Globus pallidus (tissue), 1 donor: ENCODE data around the gene STH.
"Not testable (repeated sequence)": the region's sequence is repeated elsewhere in the genome, so short reads cannot be mapped to it uniquely, and the experiment has no call there.

ENCODE experiments used
- DNase-seq: peaks from one replicate; pipeline ENCODE4 v3.0.0-alpha.2; 2015; ENCODE audit warnings: low spot score

The STH gene

GRCh38 chr17:46007461-46007965 is 8.5 kb downstream of the STH start:
- DNase-seq, result no peak

DNA sequence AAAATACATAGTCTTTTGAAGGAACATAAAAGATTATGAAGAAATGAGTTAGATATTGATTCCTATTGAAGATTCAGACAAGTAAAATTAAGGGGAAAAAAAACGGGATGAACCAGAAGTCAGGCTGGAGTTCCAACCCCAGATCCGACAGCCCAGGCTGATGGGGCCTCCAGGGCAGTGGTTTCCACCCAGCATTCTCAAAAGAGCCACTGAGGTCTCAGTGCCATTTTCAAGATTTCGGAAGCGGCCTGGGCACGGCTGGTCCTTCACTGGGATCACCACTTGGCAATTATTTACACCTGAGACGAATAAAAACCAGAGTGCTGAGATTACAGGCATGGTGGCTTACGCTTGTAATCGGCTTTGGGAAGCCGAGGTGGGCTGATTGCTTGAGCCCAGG is 9.5 kb downstream of the STH start:
- no peak for DNase-seq

DNA sequence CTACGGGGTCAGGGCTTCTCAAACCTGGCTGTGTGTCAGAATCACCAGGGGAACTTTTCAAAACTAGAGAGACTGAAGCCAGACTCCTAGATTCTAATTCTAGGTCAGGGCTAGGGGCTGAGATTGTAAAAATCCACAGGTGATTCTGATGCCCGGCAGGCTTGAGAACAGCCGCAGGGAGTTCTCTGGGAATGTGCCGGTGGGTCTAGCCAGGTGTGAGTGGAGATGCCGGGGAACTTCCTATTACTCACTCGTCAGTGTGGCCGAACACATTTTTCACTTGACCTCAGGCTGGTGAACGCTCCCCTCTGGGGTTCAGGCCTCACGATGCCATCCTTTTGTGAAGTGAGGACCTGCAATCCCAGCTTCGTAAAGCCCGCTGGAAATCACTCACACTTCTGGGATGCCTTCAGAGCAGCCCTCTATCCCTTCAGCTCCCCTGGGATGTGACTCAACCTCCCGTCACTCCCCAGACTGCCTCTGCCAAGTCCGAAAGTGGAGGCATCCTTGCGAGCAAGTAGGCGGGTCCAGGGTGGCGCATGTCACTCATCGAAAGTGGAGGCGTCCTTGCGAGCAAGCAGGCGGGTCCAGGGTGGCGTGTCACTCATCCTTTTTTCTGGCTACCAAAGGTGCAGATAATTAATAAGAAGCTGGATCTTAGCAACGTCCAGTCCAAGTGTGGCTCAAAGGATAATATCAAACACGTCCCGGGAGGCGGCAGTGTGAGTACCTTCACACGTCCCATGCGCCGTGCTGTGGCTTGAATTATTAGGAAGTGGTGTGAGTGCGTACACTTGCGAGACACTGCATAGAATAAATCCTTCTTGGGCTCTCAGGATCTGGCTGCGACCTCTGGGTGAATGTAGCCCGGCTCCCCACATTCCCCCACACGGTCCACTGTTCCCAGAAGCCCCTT is 10.9 kb downstream of the STH start:
- no peak for DNase-seq

DNA sequence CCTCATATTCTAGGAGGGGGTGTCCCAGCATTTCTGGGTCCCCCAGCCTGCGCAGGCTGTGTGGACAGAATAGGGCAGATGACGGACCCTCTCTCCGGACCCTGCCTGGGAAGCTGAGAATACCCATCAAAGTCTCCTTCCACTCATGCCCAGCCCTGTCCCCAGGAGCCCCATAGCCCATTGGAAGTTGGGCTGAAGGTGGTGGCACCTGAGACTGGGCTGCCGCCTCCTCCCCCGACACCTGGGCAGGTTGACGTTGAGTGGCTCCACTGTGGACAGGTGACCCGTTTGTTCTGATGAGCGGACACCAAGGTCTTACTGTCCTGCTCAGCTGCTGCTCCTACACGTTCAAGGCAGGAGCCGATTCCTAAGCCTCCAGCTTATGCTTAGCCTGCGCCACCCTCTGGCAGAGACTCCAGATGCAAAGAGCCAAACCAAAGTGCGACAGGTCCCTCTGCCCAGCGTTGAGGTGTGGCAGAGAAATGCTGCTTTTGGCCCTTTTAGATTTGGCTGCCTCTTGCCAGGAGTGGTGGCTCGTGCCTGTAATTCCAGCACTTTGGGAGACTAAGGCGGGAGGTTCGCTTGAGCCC is 11.6 kb downstream of the STH start:
- no peak for DNase-seq

- no peak for DNase-seq
These were observed 12.9 kb downstream of the STH start for GRCh38 chr17:46011711-46012505.

GRCh38 chr17:46012506-46013079 is 13.5 kb downstream of the STH start:
- no peak for DNase-seq

GRCh38 chr17:46013127-46013501 is 14.1 kb downstream of the STH start:
- DNase-seq, result no peak

DNA sequence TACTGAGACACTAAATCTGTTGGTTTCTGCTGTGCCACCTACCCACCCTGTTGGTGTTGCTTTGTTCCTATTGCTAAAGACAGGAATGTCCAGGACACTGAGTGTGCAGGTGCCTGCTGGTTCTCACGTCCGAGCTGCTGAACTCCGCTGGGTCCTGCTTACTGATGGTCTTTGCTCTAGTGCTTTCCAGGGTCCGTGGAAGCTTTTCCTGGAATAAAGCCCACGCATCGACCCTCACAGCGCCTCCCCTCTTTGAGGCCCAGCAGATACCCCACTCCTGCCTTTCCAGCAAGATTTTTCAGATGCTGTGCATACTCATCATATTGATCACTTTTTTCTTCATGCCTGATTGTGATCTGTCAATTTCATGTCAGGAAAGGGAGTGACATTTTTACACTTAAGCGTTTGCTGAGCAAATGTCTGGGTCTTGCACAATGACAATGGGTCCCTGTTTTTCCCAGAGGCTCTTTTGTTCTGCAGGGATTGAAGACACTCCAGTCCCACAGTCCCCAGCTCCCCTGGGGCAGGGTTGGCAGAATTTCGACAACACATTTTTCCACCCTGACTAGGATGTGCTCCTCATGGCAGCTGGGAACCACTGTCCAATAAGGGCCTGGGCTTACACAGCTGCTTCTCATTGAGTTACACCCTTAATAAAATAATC is 14.6 kb downstream of the STH start:
- DNase-seq, result peak; percentile 80

DNA sequence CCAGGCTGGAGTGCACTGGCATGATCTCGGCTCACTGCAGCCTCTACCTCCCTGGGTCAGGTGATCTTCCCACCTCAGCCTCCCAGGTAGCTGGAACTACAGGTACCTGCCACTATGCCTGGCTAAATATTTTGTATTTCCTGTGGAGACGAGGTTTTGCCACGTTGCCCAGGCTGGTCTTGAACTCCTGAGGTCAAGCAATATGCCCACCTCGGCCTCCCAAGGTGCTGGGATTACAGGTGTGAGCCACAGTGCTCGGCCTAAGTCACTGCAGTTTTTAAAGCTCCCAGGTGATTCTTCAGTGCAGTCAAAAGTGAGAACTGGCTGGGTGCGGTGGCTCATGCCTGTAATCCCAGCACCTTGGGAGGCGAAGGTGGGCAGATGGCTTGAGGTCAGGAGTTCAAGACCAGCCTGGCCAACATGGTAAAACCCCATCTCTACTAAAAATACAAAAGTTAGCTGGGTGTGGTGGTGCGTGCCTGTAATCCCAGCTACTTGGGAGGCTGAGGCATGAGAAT is 20.4 kb downstream of the STH start:
- DNase-seq, result not testable (repeated sequence)

DNA sequence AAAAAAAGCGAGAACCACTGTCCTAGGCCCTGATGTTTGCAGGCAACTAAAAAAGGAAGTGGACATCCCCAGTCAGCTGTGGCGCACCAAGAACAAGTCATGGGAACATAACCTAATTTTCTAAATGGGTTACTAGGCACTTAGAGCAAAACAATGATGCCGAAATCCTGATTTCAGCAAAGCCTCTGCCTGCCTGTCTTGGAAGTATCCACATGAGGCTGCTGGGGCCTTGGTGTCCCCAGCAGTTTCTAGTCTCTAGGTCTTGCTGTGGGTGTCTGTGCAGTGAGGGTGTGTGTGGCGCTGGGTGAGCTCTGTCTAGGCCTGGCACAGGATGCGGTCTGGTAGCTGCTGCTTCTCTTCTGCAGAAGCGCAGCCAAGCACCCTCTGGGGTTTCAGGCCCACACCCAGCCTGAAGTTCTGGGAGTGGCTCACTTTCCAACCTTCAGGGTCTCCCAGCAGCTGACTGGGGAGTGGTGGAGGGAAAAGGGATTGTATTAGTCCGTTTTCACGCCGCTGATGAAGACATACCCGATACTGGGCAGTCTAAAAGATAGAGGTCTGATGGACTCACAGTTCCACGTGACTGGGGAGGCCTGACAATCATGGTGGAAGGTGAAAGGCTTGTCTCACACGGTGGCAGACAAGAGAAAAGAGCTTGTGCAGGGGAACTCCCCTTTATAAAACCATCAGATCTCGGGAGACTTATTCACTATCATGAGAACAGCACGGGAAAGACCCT is 21.1 kb downstream of the STH start:
- DNase-seq, result no peak

DNA sequence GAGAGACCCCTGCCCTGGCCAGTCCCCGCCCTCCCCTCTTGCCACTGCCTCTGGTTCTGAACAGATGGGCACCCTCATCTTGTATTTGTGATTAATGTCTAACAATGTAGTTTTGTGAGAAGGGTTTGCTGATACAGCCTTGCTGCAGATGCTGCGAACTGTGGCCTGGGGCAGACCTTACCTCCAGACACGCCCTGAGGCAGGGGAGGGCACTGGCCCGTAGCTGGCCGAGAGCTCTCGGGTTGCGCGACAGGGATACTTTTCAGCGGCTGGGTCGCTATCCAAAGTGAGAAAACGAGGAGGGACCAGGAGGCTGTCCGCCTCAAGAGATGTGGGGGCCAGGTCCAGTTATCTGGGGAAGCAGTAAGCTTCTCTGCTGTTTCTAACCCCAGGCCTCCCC is 21.9 kb downstream of the STH start:
- DNase-seq, result no peak

DNA sequence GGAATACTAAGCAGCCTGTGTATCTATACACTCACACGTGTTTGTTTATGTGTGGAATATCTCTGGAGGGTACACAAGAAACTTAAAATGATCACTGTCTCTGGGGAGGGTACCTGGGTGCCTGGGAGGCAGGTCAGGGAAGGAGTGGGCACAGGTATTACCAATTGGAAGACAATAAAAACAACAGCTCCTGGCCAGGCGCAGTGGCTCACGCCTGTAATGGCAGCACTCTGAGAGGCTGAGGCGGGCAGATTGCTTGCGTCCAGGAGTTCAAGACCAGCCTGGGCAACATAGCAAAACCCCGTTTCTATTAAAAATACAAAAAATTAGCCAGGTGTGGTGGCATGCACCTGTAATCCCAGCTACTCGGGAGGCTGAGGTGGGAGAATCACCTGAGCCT is 24.3 kb downstream of the STH start:
- not testable (repeated sequence) for DNase-seq

DNA sequence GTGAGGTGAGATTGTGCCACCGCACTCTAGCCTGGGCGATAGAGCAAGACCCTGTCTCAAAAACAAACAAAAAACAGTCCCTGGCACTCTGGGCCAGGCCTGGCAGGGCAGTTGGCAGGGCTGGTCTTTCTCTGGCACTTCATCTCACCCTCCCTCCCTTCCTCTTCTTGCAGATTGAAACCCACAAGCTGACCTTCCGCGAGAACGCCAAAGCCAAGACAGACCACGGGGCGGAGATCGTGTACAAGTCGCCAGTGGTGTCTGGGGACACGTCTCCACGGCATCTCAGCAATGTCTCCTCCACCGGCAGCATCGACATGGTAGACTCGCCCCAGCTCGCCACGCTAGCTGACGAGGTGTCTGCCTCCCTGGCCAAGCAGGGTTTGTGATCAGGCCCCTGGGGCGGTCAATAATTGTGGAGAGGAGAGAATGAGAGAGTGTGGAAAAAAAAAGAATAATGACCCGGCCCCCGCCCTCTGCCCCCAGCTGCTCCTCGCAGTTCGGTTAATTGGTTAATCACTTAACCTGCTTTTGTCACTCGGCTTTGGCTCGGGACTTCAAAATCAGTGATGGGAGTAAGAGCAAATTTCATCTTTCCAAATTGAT is 24.8 kb downstream of the STH start:
- DNase-seq, result no peak

DNA sequence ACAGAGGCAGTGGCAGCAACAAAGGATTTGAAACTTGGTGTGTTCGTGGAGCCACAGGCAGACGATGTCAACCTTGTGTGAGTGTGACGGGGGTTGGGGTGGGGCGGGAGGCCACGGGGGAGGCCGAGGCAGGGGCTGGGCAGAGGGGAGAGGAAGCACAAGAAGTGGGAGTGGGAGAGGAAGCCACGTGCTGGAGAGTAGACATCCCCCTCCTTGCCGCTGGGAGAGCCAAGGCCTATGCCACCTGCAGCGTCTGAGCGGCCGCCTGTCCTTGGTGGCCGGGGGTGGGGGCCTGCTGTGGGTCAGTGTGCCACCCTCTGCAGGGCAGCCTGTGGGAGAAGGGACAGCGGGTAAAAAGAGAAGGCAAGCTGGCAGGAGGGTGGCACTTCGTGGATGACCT is 25.5 kb downstream of the STH start:
- no peak for DNase-seq

DNA sequence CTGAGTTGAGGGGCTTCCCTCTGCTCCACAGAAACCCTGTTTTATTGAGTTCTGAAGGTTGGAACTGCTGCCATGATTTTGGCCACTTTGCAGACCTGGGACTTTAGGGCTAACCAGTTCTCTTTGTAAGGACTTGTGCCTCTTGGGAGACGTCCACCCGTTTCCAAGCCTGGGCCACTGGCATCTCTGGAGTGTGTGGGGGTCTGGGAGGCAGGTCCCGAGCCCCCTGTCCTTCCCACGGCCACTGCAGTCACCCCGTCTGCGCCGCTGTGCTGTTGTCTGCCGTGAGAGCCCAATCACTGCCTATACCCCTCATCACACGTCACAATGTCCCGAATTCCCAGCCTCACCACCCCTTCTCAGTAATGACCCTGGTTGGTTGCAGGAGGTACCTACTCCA is 26.0 kb downstream of the STH start:
- DNase-seq, result no peak

- no peak for DNase-seq
These were observed 26.6 kb downstream of the STH start for GRCh38 chr17:46025510-46026165.

- DNase-seq, result no peak
These were observed 27.4 kb downstream of the STH start for GRCh38 chr17:46026166-46027047.

- no peak for DNase-seq
These were observed 28.3 kb downstream of the STH start for GRCh38 chr17:46027048-46027975.
